SIG-M5 (cell line): ENCODE data around the gene SERPINE1.

Experiments
- DNase-seq: peaks from one replicate; lab custom pipeline; 2025; lab: John Stamatoyannopoulos, UW

The SERPINE1 gene

DNA sequence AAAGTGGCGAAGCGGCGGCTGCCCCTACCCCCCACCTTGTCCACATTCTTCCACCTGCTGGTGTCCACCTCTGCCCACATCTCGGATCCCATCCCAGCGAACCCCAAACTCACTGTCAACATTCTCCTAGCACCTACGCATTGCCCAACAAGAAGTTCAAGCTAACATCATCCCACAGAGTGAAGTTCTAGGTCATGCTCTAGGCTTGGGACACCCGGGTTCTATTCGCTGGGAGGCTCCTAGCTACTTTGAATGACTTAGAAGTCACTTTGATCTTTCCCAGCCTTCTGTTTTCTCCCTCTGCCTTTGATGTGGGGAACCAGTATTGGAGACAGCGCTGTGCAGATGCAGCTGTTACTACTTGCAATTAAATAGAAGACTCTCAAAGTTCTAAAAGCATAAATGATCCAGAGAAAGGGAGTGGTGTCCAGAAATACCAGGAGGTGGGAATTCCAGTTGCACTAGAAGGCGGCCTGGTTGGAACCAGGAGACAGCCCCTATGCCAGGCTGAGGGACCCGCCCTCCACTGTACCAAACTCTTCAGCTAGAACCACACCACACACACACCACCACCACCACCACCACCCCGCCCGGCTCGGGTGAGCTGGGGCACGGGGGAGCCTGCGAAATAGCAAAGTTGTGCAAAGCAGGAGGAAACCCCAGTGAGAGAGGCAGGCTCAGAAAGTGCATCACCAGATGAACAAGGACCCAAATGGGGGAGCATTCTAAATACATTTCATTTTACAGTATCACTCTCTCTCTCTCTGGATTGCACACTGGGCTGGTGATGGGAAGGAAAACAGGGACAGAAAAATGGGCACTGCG is 43.9 kb downstream of the SERPINE1 start:
- no peak for DNase-seq

DNA sequence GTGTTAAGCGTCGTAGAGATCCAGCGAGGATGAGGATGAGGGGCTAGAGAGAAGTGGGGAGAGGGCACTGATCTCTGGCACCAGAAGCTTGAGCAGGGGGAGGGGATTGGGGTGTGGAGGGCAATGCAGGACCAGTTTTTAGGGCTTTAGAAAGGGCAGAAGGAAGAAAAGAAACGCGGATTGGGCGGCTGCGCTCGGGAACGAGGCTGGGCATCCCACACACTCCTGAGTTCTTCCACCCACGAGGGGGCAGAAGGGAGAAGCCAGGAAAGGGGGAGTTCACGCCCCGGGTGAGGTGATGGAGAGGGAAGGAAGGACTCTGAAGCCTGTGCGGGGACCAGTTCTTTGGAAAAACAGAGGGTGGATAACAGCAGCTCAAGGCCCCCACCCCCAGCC is 44.5 kb downstream of the SERPINE1 start:
- no peak for DNase-seq

DNA sequence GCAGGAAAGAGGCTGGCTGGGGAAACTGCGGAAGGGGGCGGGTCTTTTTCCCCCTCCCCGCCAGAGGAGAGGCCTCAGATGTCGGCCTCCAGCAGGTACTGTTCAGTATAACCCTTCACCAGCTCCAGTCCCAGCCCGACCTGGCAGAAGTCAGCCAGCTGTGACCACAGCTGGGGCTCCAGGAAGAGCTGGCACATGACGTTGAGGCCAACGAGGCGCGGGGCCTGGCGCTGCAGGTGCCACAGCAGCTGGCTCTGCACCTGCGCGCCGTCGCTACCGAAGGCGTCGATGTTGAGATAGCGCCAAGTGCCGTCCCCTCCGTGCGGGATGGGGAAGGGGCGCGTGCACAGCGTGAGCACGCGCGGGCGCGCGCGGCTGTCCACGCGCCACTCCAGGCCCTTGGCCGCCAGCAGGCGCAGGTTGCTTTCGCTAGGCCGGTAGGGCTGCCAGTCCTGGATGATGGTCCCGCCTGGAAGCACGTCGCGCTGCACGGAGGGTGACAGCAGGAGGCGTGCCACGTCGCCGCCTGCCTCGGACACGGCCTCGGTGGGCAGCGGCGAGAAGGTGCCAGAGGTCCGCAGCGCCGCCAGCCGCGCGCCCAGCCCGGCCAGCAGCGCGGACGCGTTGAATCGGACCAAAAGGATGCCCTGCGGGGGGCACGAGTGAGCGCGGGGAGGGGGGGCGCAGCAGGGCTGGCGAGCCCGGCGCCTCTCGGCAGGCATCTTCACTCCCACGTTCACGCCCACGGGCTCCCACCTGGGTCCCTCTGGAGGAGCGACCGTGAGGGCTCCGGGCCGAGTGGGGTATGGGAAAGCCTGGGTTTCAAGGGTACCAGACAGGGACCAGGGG is 45.3 kb downstream of the SERPINE1 start:
- DNase-seq, result no peak

DNA sequence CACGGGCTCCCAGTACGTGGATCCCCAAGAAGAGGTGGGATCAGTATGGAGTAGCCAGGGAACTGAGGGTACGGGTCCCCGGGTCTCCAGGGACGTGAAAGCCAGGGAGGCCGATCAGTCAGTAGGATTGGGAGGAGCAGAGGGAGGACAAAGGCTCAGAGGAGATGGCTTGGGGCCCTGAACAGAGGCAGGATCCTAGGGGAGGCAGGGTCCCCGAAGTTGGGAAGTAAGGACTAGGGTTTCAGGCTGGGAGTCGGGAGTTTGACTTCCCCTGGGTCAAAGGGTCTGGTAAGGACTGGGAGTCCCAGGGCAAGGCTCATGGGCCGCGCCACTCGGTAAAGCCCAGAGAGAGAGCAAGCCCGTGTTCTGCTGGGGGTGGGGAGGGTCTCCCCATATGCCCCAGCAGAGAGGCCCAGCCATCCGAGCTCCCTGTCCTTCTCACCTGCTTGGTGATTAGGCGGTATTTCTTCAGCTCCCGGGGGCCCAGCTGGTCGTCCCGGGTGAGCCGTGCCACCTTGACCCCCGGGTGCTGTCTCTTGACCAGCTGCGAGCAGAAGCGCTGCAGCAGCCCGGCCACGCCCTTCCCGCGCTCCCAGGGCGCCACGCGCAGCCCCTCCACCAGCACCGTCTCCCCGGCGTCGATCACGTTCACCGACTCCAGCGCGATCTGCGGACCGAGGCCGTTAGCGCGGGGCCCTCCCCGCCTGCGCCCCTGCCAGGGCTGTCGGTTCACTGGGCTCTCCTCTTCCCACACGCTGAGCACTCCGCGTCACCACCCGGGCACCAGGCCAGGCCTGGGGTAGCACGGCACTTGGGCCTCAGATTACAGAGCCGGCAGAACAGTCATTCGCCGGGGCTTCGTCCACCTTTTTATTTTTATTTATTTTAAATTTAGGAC is 46.2 kb downstream of the SERPINE1 start:
- no peak for DNase-seq

GRCh38 chr7:101173752-101174244 is 46.9 kb downstream of the SERPINE1 start:
- DNase-seq, result no peak

DNA sequence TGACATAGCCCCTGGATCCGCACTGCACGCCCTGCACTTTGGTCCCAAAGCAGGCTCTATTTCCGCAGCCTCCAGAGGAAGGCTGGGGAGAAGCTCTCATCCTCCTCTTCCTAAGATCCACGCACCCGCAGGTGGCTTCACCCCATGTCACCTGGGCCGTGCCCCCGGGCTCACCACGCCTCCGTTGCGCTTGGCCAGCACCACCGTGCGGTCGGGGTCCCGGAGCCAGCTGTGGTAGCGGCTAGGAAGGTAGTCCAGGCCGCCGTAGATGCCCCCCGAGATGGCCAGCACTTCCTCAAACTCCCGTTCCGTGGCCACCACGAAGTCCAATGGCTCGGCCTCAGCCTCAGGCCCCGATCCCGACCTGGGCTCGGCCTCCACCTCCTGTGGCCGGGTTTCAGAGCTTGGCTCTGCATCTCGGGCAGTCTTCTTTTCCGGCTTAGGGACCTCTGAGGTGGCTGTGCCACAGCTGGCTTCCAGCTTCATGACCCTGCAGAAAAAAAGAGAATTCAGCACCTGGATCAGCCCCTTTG is 47.5 kb downstream of the SERPINE1 start:
- no peak for DNase-seq

DNA sequence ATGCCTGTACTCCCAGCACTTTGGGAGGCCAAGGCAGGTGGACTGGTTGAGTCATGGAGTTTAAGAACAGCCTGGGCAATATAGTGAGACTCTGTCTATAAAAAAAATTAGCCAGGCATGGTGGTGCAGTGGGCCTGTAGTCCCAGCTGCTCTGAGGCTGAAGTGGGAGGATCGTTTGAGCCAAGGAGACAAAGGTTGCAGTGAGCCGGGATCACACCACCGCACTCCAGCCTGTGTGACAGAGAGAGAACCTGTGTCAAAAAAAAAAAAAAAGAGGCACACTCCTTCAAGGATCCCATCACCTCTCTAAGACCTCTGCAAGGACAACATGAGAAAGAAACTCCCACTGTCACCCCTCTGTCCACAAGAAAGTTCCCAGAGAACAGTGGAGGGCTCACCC is 48.8 kb downstream of the SERPINE1 start:
- no peak for DNase-seq

- no peak for DNase-seq
Observed at GRCh38 chr7:101177644-101178043, 50.7 kb downstream of the SERPINE1 start.

- DNase-seq, result no peak
Observed at GRCh38 chr7:101179117-101179516, 52.2 kb downstream of the SERPINE1 start.

GRCh38 chr7:101179713-101180112 is 52.8 kb downstream of the SERPINE1 start:
- no peak for DNase-seq

GRCh38 chr7:101180130-101180755 is 53.3 kb downstream of the SERPINE1 start, which contains the start of gene NAT16:
NAT16 (minus strand) TSS chr7:101180293; CDS start chr7:101174807, 5,486 bp downstream.
- no peak for DNase-seq

DNA sequence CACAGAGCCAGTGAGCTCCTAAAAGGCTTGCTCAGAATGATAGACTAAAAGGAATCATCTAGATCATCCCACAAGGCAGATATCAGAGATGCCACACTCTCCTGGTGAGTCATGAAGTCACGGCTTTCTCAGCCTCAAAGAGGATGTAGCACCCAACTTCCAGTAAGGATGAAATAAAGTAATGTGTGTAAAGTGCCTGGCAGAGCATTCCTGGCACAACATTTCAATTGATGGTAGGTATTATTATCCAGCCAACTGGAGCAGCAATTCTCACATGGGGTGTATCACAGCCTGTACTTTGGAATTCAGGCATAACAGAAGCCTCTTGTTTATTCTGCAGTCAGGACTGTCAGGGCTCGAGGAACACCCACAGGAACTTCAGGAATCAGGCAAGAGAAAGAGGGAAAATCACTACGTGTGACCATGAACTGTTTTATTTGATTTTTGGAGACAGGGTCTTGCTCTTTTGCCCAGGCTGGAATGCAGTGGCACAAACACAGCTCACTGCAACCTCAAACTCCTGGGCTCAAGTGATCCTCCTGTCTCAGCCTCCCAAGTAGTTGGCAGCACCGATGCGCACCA is 58.4 kb downstream of the SERPINE1 start:
- no peak for DNase-seq

GRCh38 chr7:101186194-101186593 is 59.3 kb downstream of the SERPINE1 start:
- DNase-seq, result no peak

- DNase-seq, result peak; percentile 76
Observed at GRCh38 chr7:101186844-101187428, 60.0 kb downstream of the SERPINE1 start.
